CD14-positive monocyte (primary cell): ENCODE data around the gene GABRG3. TPM values are rescaled to one million over a fixed set of nuclear protein-coding genes. Genes with fewer than 3 reads are reported as not detected.
A peak's percentile ranks its signal among the peaks of the same experiment; 100 is the strongest.

Source experiments
- DNase-seq, 3 donors: peaks; one replicate each; pipeline ENCODE4 v3.0.0-alpha.2; 2011 to 2022
- H2AFZ ChIP-seq: 2 replicates; pipeline ENCODE4 v1.6.0; 2012; ENCODE audit warnings: mild to moderate bottlenecking, low read depth, low read length, inconsistent platforms; ENCODE audit not compliant: insufficient read depth, poor library complexity, severe bottlenecking
- H3K27ac ChIP-seq, 2 donors: 1 replicate in 1 of 2; 2 replicates in 1 of 2; pipeline ENCODE4 v1.5.1; 2012 to 2013; ENCODE audit warnings: low read length in 2 of 2, control low read depth in 1 of 2, inconsistent platforms in 1 of 2, low read depth in 1 of 2, mild to moderate bottlenecking in 1 of 2
- H3K27me3 ChIP-seq, 2 donors: one replicate each; pipeline versions ENCODE4 v1.6.0 to v1.6.1; 2011 to 2013; ENCODE audit warnings: low read length in 2 of 2; ENCODE audit not compliant: control insufficient read depth in 2 of 2, insufficient read depth in 2 of 2
- H3K36me3 ChIP-seq, 2 donors: replicated peaks in 1 of 2; 1 replicate in 1 of 2; 2 replicates in 1 of 2; pipeline versions ENCODE4 v1.5.1 to v1.6.1; 2012 to 2013; ENCODE audit warnings: low read length in 2 of 2, control low read depth in 1 of 2, inconsistent platforms in 1 of 2, mild to moderate bottlenecking in 1 of 2; ENCODE audit not compliant: insufficient read depth in 2 of 2, control insufficient read depth in 1 of 2
- H3K4me1 ChIP-seq, 2 donors: 1 replicate in 1 of 2; 2 replicates in 1 of 2; pipeline versions ENCODE4 v1.5.1 to v1.6.1; 2012 to 2013; ENCODE audit warnings: low read length in 2 of 2, control low read depth in 1 of 2, inconsistent platforms in 1 of 2, mild to moderate bottlenecking in 1 of 2, moderate library complexity in 1 of 2; ENCODE audit not compliant: insufficient read depth in 2 of 2, control insufficient read depth in 1 of 2
- H3K4me2 ChIP-seq: replicated peaks from 2 replicates; pipeline ENCODE3; 2012; ENCODE audit warnings: low read length, moderate library complexity, mild to moderate bottlenecking; ENCODE audit not compliant: poor library complexity, severe bottlenecking; ENCODE audit errors: extremely low read depth
- H3K4me3 ChIP-seq, 3 experiments: fragments of 200-600 bp in 1 of 3; sonication (generic) in 1 of 3; replicated peaks in 1 of 3; 1 replicate in 2 of 3; 2 replicates in 1 of 3; pipeline ENCODE4 v1.5.1; 2011 to 2013; ENCODE audit warnings: low read length in 3 of 3, mild to moderate bottlenecking in 3 of 3, control low read depth in 2 of 3, low read depth in 2 of 3, inconsistent platforms in 1 of 3, moderate library complexity in 1 of 3
- H3K79me2 ChIP-seq: 2 replicates; pipeline ENCODE4 v1.6.0; 2012; ENCODE audit warnings: mild to moderate bottlenecking, control low read depth, inconsistent platforms, low read length, moderate library complexity; ENCODE audit not compliant: insufficient read depth
- H3K9ac ChIP-seq: 2 replicates; pipeline ENCODE4 v1.6.0; 2017; ENCODE audit warnings: low read length, mild to moderate bottlenecking; ENCODE audit not compliant: insufficient read depth, poor library complexity, severe bottlenecking
- H3K9me3 ChIP-seq, 2 donors: replicated peaks in 1 of 2; 1 replicate in 1 of 2; 2 replicates in 1 of 2; pipeline versions ENCODE4 v1.5.1 to v1.6.1; 2012 to 2013; ENCODE audit warnings: low read length in 2 of 2, control low read depth in 1 of 2; ENCODE audit not compliant: control insufficient read depth in 1 of 2, insufficient read depth in 1 of 2
- H4K20me1 ChIP-seq: 2 replicates; pipeline ENCODE4 v1.6.0; 2012; ENCODE audit warnings: mild to moderate bottlenecking, low read length, control low read depth, moderate library complexity; ENCODE audit not compliant: insufficient read depth
- H3K27ac Mint-ChIP-seq, 7 donors: one replicate each; pipeline ENCODE4 v1.8.0; 2020; ENCODE audit warnings: mild to moderate bottlenecking in 7 of 7, mixed read lengths in 7 of 7, moderate library complexity in 6 of 7, inconsistent platforms in 2 of 7
- H3K27me3 Mint-ChIP-seq, 3 donors: one replicate each; pipeline ENCODE4 v1.8.0; 2021 to 2022; ENCODE audit warnings: low read depth in 3 of 3, mild to moderate bottlenecking in 3 of 3, mixed read lengths in 3 of 3, moderate library complexity in 3 of 3, inconsistent platforms in 1 of 3
- H3K36me3 Mint-ChIP-seq, 2 donors: one replicate each; pipeline ENCODE4 v1.8.0; 2020; ENCODE audit warnings: mixed read lengths in 2 of 2, inconsistent platforms in 1 of 2, mild to moderate bottlenecking in 1 of 2
- H3K4me1 Mint-ChIP-seq: one replicate; pipeline ENCODE4 v1.8.0; 2020; ENCODE audit warnings: mild to moderate bottlenecking, mixed read lengths
- H3K4me3 Mint-ChIP-seq, 2 donors: one replicate each; pipeline ENCODE4 v1.8.0; 2020; ENCODE audit warnings: mild to moderate bottlenecking in 2 of 2, mixed read lengths in 2 of 2, moderate library complexity in 1 of 2
- H3K9me3 Mint-ChIP-seq, 7 donors: one replicate each; pipeline ENCODE4 v1.8.0; 2020 to 2022; ENCODE audit warnings: mixed read lengths in 7 of 7, mild to moderate bottlenecking in 6 of 7, moderate library complexity in 6 of 7, inconsistent platforms in 2 of 7
- WGBS: methylation state at CpG from one replicate; pipeline ENCODE4 v1.1.5; 2013; ENCODE audit warnings: missing lambda C conversion rate; ENCODE audit not compliant: insufficient coverage; 5-methylcytosine and 5-hydroxymethylcytosine counted together
- intact Hi-C, 2 donors: fragments of 100-400 bp; cut with micrococcal nuclease; formaldehyde crosslinking; loops; one replicate each; pipeline versions ENCODE4 v1.15.0 to v1.15.1; 2023
- polyA plus RNA-seq, 3 donors: library from polyadenylated mRNA; depleted of rRNA in 1 of 3; unstranded in 2 of 3; stranded (reverse) in 1 of 3; fragments of 300-500 nt in 2 of 3; fragments of >200 nt in 1 of 3; fragmentation: Illumina TruSeq in 2 of 3; gene quantifications; 1 replicate in 2 of 3; 2 replicates in 1 of 3; pipeline ENCODE4 v1.2.3, GENCODE V29; 2012 to 2021
- TF ChIP-seq, protein P1 (sequence below): fragments of 200-600 bp; IDR thresholded peaks from one replicate; pipeline ENCODE4 v1.8.0; 2022; ENCODE audit warnings: antibody characterized with exemption, mild to moderate bottlenecking

GABRG3 gene
- polyA plus RNA-seq, 3 donors: not detected

DNA sequence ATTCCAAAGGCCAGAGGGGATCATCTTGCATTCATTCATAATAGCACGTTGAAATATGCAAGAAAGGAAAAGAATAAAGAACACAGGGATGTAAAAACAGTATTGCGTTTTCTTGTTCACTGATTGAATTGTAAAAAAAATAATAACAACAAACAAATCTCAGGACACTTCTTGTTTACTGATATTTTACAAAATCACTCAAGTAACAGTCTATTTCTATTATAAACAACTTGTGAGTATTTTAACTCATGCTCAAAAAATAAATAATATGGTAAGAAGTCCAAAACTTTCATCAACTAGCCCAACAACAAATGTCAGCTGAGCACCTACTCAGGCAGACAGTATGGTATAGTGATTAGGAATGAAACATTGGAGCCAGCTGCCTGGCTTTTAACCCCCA, 2.2 kb upstream of the GABRG3 start:
- peaks cover 30 to 43% (median 41%) of the 10 kb centered on the region in 3 donors for H3K27me3 Mint-ChIP-seq
- no peak overlapping the region for H3K27ac Mint-ChIP-seq
- Histone ChIP-seq H3K79me2 (no peaks in the 10 kb centered on the region), H3K27ac (no peak overlapping the region), H3K9ac (no peak overlapping the region), H3K4me3 (no peak overlapping the region), H3K27me3 (peaks cover 6 to 34% of the 10 kb centered on the region in 2 donors), H3K4me1 (no peaks in the 10 kb centered on the region), H3K4me2 (no peak overlapping the region), H3K36me3 (no peaks in the 10 kb centered on the region), H3K9me3 (peaks cover 0 to 7% of the 10 kb centered on the region in 2 donors), H4K20me1 (no peaks in the 10 kb centered on the region), H2AFZ (no peak overlapping the region)
- H3K9me3 Mint-ChIP-seq: peaks cover 0 to 12% (median 2%) of the 10 kb centered on the region in 7 donors
- H3K4me3 Mint-ChIP-seq: no peak overlapping the region
- no peaks in the 10 kb centered on the region for H3K36me3 Mint-ChIP-seq
- no peak for DNase-seq
- intact Hi-C loops: no loop called here
- H3K4me1 Mint-ChIP-seq: no peaks in the 10 kb centered on the region
- WGBS: no CpG with 5 or more reads among the region's 2 CpGs
- TF ChIP-seq, protein P1, sequence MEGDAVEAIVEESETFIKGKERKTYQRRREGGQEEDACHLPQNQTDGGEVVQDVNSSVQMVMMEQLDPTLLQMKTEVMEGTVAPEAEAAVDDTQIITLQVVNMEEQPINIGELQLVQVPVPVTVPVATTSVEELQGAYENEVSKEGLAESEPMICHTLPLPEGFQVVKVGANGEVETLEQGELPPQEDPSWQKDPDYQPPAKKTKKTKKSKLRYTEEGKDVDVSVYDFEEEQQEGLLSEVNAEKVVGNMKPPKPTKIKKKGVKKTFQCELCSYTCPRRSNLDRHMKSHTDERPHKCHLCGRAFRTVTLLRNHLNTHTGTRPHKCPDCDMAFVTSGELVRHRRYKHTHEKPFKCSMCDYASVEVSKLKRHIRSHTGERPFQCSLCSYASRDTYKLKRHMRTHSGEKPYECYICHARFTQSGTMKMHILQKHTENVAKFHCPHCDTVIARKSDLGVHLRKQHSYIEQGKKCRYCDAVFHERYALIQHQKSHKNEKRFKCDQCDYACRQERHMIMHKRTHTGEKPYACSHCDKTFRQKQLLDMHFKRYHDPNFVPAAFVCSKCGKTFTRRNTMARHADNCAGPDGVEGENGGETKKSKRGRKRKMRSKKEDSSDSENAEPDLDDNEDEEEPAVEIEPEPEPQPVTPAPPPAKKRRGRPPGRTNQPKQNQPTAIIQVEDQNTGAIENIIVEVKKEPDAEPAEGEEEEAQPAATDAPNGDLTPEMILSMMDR: no peak

DNA sequence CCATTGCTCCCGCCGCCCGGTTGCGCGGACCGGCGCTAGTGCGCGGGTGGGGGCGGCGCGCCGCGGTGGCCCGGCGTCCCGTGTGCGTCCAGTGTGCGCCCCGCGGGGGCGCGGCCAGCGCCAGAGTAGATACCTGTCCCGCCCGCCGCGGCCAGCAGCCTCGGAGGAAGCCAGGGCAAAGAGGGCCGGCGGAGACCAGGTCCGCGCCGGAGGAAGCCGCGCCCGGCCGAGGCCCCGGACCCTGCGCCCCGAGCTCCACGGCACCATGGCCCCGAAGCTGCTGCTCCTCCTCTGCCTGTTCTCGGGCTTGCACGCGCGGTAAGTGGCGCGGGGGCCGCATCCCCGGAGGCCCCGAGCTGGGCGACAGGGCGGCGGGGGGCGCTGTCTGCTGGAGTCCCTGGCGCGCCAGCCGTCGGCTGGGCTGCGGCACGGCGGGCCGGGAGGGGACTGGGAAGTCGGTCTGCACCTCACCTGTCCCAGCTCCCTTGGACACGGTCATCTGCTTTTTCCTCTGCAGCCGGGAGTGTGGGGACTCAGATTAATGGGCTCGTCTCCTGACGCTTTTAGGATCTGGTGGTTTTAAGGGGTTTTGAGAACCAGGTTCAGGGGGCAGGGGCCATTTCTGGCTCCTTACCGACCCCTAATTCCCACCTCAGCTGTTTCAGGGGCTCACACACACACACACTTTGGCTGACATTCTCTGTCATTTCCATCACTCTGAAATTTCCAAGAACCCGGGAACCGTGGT, 464 bp downstream of the GABRG3 start:
- no peaks in the 10 kb centered on the region for H3K4me1 ChIP-seq
- Mint-ChIP-seq H3K27me3 (peaks cover 30 to 46% (median 40%) of the 10 kb centered on the region in 3 donors), H3K27ac (no peak overlapping the region), H3K9me3 (peaks cover 0 to 12% (median 3%) of the 10 kb centered on the region in 7 donors), H3K4me3 (peak overlapping the region in 1 of 2 donors; percentile 67), H3K4me1 (no peaks in the 10 kb centered on the region), H3K36me3 (no peaks in the 10 kb centered on the region)
- H3K27ac ChIP-seq: no peak overlapping the region
- H3K9me3 ChIP-seq: peaks cover 0 to 7% of the 10 kb centered on the region in 2 donors
- WGBS: 5% methylated on average over 71 of the region's 72 CpGs
- no peak for DNase-seq
- H3K9ac ChIP-seq: no peak overlapping the region
- H2AFZ ChIP-seq: no peak overlapping the region
- no peak overlapping the region for H3K4me2 ChIP-seq
- no peaks in the 10 kb centered on the region for H3K36me3 ChIP-seq
- no peak overlapping the region for H3K4me3 ChIP-seq
- intact Hi-C loops: no loop called here
- H3K27me3 ChIP-seq: peaks cover 6 to 34% of the 10 kb centered on the region in 2 donors
- no peaks in the 10 kb centered on the region for H3K79me2 ChIP-seq
- no peaks in the 10 kb centered on the region for H4K20me1 ChIP-seq
- TF ChIP-seq, protein P1: no peak
